Stomach (tissue), 4 donors: ENCODE measurements around the gene S100A5.
A peak's percentile ranks its signal among the peaks of the same experiment; 100 is the strongest.

Experiments
- CTCF ChIP-seq, 7 experiments: fragments of 450-650 bp in 4 of 7; fragments of 200-600 bp in 3 of 7; sonication (generic) in 3 of 7; IDR thresholded peaks; one replicate each; pipeline ENCODE4 v1.5.1; 2016 to 2019; ENCODE audit warnings: antibody characterized with exemption in 7 of 7, control low read depth in 2 of 7, mild to moderate bottlenecking in 1 of 7
- POLR2A ChIP-seq, 4 donors: fragments of 450-650 bp; IDR thresholded peaks; one replicate each; pipeline ENCODE4 v1.6.1; 2016; ENCODE audit warnings: antibody characterized with exemption in 4 of 4, control low read depth in 2 of 4, mild to moderate bottlenecking in 1 of 4, moderate library complexity in 1 of 4

GRCh38 chr1:153494976-153495535, 45.7 kb downstream of the S100A5 start:
- TF ChIP-seq CTCF (IDR thresholded peaks at IDR 0.05) (peak in 5 of 7 experiments; percentile 84 to 94 (median 94)), POLR2A (IDR thresholded peaks at IDR 0.05) (no peak)
